GM10248 (cell line): ENCODE results near the gene FMN1.

Source experiments
- CTCF ChIA-PET: fragments of 300-600 bp; sonication (Branson Sonifier 250); formaldehyde crosslinking; extraction: SDS; loops from one replicate; lab custom pipeline; 2021; ENCODE audit warnings: antibody characterized with exemption; lab: Yijun Ruan, JAX
- POLR2A ChIA-PET: fragments of 350-650 bp; sonication (Branson Sonifier 250); formaldehyde crosslinking; extraction: SDS; loops from one replicate; lab custom pipeline; 2020; ENCODE audit warnings: antibody characterized with exemption; lab: Yijun Ruan, JAX
- DNase-seq: peaks from one replicate; pipeline ENCODE4 v3.0.0; 2012; ENCODE audit errors: extremely low spot score
- CTCF ChIP-seq: IDR thresholded peaks from 2 replicates; pipeline ENCODE4 v1.5.1; 2012; ENCODE audit warnings: mild to moderate bottlenecking, low read depth; ENCODE audit errors: extremely low read depth, missing control alignments, control extremely low read depth

Gene FMN1

DNA sequence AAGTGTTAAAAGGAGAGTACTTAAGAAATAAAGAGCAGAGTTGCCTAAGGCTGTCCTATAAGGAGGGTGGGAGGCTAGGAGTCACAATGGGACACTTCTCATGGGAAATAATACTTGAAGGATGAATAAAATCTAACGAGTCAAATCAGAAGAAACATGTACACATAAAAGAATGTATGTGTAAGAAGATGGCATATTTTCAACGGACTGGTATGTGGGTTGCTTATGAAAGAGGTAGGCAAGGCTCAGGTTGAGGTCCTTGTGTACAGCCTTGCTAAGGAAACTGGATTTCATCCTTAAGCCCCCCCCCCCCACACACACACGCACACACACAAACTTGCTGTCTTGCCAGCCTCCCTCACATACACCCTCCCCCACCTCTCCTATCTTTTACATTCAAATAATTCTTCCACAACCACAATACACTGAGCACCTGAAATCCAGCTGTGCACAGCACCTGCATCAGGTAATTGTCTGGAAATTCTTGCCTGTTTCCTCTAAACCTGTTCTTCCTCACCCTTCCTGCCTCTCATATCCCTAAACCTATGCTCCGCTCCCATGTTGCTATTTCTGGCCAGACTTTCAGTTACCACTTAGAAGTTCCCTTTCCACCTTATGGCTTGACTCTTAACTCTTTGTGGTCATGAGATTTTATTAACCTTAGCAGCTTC is 79.2 kb downstream of the FMN1 start:
- no peak for DNase-seq
- TF ChIP-seq CTCF, result no peak
- ChIA-PET POLR2A (no interaction called here), CTCF (no interaction called here)

DNA sequence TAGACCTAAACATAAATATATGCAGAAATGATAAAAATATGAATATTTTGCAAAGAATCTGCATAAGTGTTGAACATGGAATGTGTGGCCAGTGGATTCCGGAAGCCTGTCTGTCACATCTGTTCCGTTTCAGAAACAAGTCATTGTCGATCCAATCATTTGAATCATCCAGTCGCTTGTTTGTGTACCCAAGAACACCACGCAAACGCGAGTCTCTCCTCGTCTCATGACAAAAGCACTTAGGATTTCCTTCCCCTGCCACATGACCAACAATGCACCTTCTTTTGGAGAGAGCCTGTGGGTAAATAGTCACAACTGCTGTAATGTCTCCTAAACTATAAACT is 80.2 kb downstream of the FMN1 start:
- CTCF ChIA-PET, result interaction anchor here (1.4 kb wide), 1 partner anchor 9 kb away, joined by 4 read pairs; no protein-coding TSS in a partner anchor
- POLR2A ChIA-PET, result no interaction called here
- TF ChIP-seq CTCF, result no peak
- no peak for DNase-seq

GRCh38 chr15:33113666-33114373 is 80.7 kb downstream of the FMN1 start:
- CTCF ChIA-PET, result interaction anchor here (1.4 kb wide), 1 partner anchor 10 kb away, joined by 4 read pairs; no protein-coding TSS in a partner anchor
- DNase-seq, result no peak
- POLR2A ChIA-PET, result no interaction called here
- no peak for TF ChIP-seq CTCF

DNA sequence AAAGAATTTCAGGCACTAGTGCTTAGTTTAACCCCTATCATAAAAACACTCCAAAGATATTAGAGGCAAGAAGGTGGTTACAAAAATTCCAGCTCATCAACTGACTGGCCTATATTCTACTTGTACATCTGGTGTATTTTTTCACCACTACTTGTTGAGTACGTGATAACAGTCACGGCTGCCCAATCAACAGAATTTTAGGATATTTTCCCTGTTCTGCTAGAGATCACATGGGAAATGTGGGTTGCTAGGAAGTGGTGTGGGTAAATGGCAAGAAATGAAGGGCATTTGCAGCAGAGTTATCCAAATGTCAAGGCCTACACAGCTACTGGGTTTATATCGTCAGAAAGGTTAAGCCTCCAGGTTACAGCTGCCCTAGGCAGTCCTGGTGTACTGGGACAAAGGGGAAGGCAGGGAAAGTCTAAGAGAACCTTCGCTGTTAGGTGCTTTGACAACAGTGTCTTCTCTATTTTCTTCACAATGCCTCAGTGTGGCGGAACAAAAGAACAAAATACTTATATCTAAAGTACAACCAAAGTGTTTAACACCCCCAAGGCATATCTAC is 81.9 kb downstream of the FMN1 start:
- POLR2A ChIA-PET, result no interaction called here
- no peak for TF ChIP-seq CTCF
- no peak for DNase-seq
- CTCF ChIA-PET, result no interaction called here

DNA sequence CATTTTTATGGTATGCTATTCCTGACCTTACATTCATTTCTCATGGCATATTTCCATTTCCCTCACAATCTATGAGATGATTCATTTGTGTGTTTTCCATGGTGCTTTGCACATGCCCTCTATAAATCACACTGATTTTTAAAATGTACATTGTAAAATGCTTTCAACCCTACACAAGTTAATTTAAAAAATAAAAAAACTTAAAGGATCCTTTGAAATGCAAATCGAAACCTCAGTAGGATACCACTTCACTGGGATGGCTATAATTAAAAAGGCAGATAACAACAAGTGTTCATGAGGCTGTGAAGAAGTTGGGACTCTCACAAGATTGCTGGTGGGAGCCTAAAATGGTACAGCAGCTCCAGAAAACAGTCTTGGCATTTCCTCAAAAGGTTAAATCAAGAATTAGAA is 83.5 kb downstream of the FMN1 start:
- DNase-seq, result no peak
- POLR2A ChIA-PET, result no interaction called here
- CTCF ChIA-PET, result no interaction called here
- no peak for TF ChIP-seq CTCF

DNA sequence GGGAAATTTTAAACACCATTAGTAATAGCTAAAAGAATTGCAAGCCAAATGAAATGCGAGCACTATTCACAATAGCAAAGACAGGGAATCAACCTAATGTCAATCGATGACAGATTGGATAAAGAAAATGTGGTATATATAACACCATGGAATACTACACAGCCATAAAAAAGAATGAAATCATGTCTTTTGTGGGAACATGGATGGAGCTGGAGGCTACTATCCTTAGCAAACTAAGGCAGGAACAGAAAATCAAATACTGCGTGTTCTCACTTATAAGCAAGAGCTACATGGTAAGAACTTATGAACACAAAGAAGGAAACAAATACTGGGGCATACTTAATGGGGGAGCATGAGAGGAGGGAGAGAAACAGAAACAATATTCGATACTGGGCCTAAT is 85.2 kb downstream of the FMN1 start:
- ChIA-PET CTCF (interaction anchor here (1.3 kb wide), 1 partner anchor 10 kb away, joined by 4 read pairs; no protein-coding TSS in a partner anchor), POLR2A (no interaction called here)
- TF ChIP-seq CTCF, result no peak
- DNase-seq, result no peak
